Uterus (tissue), 2 donors: ENCODE data around the gene LINGO1.

ENCODE experiments used
- POLR2A ChIP-seq, 2 donors: fragments of 450-650 bp; IDR thresholded peaks; one replicate each; pipeline ENCODE4 v1.6.1; 2016; ENCODE audit warnings: antibody characterized with exemption in 2 of 2, mild to moderate bottlenecking in 1 of 2, moderate library complexity in 1 of 2
- TF ChIP-seq, protein P1 (sequence below), 4 experiments: fragments of 200-600 bp in 2 of 4; fragments of 450-650 bp in 2 of 4; sonication (generic) in 2 of 4; IDR thresholded peaks; one replicate each; pipeline ENCODE4 v1.5.1; 2016 to 2019; ENCODE audit warnings: antibody characterized with exemption in 4 of 4, mild to moderate bottlenecking in 2 of 4, moderate library complexity in 1 of 4

DNA sequence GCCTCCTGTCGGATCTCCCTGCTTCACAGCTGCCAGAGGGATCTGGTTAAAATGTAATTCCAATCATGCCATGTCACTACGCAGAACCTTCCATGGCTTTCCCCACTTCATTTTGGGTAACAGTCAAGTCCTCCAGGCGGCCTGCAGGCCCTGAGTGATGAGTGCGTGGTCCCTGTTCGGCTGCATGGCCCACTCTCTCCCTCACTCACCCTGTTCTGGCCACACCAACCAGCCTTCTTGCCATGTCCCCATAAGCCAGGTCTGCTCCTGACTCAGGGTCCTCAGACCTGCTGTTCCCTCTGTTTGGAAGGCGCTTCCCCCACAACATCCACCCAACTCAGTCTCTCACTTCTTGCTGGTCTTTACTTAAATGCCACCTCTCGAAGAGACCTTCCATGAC, 41.6 kb upstream of the LINGO1 start:
- no peak for TF ChIP-seq POLR2A (IDR thresholded peaks at IDR 0.05)
- TF ChIP-seq, protein P1, sequence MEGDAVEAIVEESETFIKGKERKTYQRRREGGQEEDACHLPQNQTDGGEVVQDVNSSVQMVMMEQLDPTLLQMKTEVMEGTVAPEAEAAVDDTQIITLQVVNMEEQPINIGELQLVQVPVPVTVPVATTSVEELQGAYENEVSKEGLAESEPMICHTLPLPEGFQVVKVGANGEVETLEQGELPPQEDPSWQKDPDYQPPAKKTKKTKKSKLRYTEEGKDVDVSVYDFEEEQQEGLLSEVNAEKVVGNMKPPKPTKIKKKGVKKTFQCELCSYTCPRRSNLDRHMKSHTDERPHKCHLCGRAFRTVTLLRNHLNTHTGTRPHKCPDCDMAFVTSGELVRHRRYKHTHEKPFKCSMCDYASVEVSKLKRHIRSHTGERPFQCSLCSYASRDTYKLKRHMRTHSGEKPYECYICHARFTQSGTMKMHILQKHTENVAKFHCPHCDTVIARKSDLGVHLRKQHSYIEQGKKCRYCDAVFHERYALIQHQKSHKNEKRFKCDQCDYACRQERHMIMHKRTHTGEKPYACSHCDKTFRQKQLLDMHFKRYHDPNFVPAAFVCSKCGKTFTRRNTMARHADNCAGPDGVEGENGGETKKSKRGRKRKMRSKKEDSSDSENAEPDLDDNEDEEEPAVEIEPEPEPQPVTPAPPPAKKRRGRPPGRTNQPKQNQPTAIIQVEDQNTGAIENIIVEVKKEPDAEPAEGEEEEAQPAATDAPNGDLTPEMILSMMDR (IDR thresholded peaks at IDR 0.05) = no peak
